NCI-H1417 treated with DMSO at 0.1 percent for 48 hours (cell line): ENCODE data around the gene ZNF213.
A peak's percentile ranks its signal among the peaks of the same experiment; 100 is the strongest.
"Not testable (repeated sequence)": the region's sequence is repeated elsewhere in the genome, so short reads cannot be mapped to it uniquely, and the experiment has no call there.

Experiments
- DNase-seq: peaks from one replicate; lab custom pipeline; 2025; lab: John Stamatoyannopoulos, UW

The ZNF213 gene

GRCh38 chr16:3148256-3149192 lies 13.7 kb downstream of the ZNF213 start:
- no peak for DNase-seq

DNA sequence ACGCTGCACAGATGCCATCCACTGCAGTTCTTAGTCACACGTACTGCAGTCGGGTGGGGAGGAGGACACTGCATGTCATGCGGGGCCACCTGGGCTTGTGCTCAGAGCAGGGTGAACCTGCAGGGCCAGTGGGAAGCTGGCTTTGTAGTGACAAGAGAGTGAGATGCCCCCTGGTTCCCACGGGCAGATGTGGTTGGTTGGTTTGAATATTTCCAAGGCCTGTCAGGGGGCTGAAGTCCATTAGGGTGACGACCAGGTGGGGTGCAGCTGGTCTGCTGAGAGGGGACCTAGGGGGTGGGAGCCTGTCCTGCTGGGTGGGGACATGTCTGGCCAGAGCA lies 14.3 kb downstream of the ZNF213 start:
- no peak for DNase-seq

GRCh38 chr16:3149630-3150345 lies 15.0 kb downstream of the ZNF213 start:
- DNase-seq: no peak

GRCh38 chr16:3150346-3151218 lies 15.8 kb downstream of the ZNF213 start:
- DNase-seq: peak; percentile 90

DNA sequence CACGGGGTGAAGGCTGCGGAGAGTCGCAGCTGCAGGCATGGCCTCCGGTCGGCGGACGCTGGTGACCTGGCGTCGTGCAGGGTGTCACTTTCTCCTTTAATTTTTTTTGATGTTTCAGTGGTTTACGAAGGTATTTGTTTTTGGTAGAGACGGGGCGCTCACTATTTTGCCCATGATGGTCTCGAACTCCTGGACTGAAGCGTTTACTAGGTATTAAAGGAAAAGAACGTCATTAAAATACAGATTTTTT lies 17.1 kb downstream of the ZNF213 start:
- no peak for DNase-seq

DNA sequence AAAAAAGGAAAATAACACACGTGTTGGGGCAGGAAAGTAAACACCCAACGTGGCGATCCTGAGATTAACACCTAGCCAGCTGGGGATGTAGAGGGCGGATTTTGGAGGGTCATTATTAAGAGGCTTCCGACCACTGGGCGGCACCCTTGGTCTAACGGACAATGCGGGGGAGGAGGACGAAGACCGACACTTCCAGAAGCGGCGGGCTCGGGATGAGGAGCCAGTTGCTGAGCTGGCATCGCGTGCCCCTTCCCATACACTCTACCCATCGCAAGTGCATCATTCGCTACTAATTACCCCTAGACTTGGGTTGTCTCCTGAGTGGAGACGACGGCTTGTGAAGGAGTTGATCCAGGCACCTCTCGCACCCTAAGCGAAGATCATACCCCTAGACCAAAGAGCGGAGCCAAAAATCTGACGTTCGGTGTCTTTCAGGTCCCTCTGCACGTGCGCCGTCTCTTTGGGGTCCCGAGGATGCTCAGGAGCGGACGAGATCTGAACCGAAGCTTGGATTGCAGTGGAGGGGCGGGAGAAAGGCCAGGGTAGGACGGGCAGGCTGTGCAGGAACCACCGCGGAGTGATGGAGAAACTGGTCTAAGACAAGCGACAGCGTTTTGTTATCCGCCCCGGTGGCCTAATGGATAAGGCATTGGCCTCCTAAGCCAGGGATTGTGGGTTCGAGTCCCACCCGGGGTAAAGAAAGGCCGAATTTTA lies 17.6 kb downstream of the ZNF213 start:
- peak; percentile 60 for DNase-seq

GRCh38 chr16:3152991-3153368 lies 18.2 kb downstream of the ZNF213 start:
- DNase-seq: no peak

- DNase-seq: no peak
Measured at GRCh38 chr16:3155181-3155580, 20.4 kb downstream of the ZNF213 start.

DNA sequence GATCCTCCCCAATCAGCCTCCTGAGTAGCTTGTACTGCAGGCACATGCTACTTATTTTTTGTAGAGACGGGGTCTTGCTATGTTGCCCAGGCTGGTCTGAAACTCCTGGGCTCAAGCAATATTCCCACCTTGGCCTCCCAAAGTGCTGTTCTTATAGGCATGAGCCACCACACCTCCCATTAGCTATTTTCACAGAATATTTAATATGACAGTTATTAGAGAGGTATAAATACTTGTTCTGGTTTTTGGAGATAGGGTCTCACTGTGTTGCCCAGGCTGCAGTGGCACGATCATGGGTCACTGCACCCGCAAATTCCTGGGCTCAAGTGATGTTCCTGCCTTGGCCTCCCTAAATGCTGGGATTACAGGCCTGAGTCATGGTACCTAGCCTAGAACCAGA lies 21.1 kb downstream of the ZNF213 start:
- DNase-seq: no peak

- DNase-seq: peak; percentile 24
Measured at GRCh38 chr16:3157229-3158025, 22.6 kb downstream of the ZNF213 start.

DNA sequence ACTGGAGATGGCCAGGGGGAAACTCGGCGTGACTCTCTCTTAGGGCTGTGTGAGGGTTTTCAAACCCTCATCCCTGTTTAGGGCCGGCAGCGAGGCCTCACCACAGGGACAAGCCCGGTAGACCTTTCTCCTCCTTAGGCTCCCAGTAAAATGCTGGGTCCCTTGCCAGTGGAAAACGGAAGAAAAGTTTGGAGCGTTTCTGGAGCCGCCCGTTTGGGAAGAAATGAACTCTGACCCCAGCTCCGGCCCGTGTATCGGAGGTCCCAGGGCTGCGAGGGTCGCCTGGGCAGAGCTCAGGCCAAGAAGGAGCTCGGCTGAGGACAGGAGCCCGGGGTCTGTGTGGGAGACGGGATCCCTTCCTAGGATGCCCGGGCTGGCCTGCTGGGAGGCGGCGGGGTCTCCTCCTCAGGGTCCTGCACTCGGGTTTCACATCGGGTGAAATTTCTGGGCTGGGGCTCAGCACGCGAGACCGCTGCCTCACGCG lies 23.2 kb downstream of the ZNF213 start:
- no peak for DNase-seq

DNA sequence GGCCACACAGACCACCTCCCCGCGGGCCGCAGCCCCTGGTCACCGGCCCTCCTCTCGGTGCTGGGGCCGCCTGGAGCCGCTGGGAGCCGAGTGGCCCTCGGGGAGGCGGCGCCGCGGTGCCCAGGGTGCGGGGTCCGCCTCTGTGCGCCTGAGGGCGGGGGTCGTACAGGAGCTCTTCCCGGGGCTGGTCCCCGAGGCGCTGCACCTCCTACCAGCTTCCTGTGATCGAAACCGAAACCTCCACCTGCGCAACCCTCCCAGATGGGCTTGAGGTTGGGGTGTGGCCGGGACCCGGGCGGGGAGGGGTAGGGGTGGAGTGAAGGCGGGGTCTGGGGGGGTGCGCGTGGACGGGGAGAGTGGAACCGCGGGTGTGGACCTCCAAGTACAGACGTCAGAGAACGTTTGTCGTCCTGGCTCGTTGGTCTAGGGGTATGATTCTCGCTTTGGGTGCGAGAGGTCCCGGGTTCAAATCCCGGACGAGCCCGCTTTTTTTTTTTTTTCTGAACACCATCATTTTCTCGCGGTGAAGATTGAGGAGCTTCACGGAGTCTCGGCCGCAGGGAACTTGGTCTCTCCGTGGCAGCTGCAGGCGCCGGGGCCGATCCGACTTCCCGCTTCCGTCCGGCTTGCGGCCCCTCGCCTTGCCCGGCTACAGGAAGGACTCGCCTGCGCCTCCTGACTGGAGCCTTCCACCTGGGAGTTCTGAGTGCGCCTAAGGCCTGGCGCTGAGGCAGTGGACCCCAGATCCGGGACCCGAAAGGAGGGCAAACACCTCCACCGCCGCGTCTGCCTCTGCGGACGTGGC lies 23.9 kb downstream of the ZNF213 start:
- no peak for DNase-seq

DNA sequence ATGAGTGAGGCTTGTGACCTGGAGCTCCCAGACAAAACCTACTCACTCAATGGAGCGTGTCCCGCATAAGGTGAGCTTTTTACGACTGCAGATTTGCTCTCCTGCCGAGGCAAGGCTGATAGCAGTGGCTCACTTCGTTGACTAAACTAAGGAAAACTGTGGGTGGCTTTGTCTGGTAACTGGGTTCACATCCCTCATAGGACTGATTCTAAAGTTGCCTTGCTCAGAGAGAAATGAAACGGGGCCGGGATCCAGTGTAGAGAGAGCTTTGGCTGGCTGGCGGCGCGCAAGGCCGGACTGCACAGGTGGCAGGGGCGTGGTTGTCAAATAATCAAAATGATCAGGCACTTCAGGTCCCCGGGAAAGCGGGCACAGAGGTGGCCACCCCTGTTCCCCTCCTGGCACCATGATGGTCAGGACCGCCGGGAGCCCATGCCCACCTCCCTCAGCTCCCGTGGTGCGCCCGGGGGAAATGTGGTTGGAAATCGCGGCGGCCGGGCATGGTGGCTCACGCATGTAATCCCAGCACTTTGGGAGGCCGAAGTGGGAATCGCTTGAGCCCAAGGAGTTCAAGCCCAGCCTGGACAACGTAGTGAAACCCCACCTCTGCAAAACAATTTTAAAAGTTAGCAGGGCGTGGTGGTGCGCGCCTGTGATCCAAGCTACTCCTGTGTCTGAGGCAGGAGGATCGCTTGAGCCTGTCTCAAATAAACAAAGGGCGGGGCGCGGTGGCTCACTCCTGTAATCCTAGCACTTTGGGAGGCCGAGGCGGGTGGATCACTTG lies 26.6 kb downstream of the ZNF213 start:
- DNase-seq: no peak

DNA sequence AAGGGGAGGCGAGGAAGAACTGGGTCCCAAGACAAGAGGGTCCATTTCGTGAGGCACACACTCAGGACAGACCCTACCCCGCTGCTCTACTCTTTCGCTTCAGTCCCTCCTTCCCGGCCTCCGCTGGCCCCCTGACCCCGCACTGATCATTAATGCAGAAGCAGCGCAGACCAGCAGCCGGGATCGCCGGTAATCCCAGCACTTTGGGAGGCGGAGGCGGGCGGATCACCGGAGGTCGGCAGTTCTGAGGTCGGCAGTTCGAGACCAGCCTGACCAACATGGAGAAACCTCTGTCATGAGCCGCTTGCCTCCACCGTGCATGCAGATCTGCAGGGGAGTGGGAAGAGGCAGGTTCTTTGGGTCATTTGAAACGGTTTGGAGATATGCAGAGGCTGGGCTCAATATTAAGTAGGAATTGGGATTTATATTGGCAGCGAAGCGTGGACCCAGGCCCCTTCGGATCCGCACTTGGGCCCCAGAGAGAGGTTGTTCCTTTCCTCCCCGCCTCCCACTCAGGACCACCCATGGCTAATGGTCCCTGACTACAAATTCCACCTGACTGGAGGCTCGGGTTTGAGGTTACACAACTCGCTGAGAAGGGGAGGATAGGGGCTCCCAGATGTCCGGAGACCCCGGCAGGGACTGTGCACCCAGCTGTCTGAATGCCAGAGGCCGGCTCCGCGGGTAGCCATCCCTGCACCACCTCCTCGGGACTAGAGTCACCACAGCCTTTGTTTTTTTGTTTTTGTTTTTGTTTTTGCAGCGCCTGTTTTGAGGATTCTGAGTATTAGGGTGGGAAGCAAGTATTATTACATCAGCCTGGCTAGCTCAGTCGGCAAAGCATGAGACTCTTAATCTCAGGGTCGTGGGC lies 29.5 kb downstream of the ZNF213 start:
- DNase-seq: no peak

- DNase-seq: no peak
Measured at GRCh38 chr16:3165111-3165822, 30.4 kb downstream of the ZNF213 start.

DNA sequence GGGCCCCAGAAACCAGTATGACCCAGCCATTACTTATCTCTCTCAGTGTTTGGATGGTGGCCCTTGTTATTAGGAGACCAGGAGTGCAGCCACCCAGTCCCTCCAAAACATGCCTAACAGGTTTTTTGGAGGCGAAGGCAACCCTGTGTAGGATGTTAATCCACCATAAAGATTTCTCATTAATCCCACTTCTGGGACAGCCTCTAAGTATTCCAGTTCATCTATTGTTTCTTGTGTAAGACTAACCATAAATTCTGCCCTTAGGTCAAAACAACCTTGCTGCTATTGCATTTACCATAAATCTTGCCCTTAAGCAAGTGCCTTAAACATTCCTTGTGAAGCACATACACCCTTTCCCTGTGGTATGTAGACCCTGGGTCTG lies 31.7 kb downstream of the ZNF213 start:
- DNase-seq: no peak

DNA sequence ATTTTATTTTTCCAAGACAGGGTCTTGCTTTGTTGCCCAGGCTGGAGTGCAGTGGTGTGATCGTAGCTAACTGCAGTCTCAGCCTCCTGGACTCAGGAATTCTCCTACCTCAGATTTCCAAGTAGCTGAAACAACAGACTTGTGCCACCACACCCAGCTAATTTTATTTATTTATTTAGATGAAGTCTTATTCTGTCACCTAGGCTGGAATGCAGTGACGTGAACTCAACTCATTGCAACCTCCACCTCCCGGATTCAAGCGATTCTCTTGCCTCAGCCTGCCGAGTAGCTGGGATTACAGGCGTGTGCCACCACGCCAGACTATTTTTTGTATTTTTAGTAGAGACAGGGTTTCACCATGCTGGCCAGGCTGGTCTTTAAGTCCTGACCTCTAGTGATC lies 33.9 kb downstream of the ZNF213 start:
- DNase-seq: not testable (repeated sequence)
